HepG2 (cell line): ENCODE results near the gene NPPA. TPM values are rescaled to one million over a fixed set of nuclear protein-coding genes. Genes with fewer than 3 reads are reported as not detected.

ENCODE experiments used
- ATAC-seq: fragments of 200-7000 bp; cut with Tn5 transposase; 3 replicates; pipeline ENCODE4 v1.9.1; 2020; ENCODE audit warnings: mild to moderate bottlenecking, moderate library complexity
- BruUV-seq: library from RNA; stranded (reverse); fragments of 400-500 nt; replicated peaks from 2 replicates; lab custom pipeline; 2021; lab: Mats Ljungman, UMichigan
- CTCF ChIA-PET: fragments of 300-600 bp; formaldehyde crosslinking; extraction: SDS; loops from one replicate; lab custom pipeline; 2021; ENCODE audit warnings: low total read pairs, inconsistent platforms, low intra/inter-chr PET ratio; lab: Yijun Ruan, JAX
- POLR2A ChIA-PET: fragments of 350-600 bp; sonication (Branson Sonifier 250); formaldehyde crosslinking; loops from one replicate; lab custom pipeline; 2020; ENCODE audit warnings: antibody characterized with exemption, inconsistent platforms; lab: Yijun Ruan, JAX
- DNase-seq: peaks from one replicate; pipeline ENCODE4 v3.0.0-alpha.2; 2015; ENCODE audit warnings: low spot score
- FAIRE-seq: peaks from 3 replicates; lab custom pipeline; 2011; peaks lifted over from hg19 to GRCh38; lab: Jason Lieb, UNC
- H2AFZ ChIP-seq: one replicate; pipeline ENCODE4 v1.6.1; 2011; ENCODE audit warnings: low read length, inconsistent platforms
- H3K27ac ChIP-seq: fragments of 300-600 bp; 3 replicates; pipeline ENCODE4 v1.8.0; 2011; ENCODE audit warnings: mixed run types, mild to moderate bottlenecking, mixed read lengths, low read length, inconsistent platforms; ENCODE audit not compliant: insufficient read depth; ENCODE audit errors: extremely low read length
- H3K27me3 ChIP-seq, 2 experiments: fragments of 200-600 bp in 1 of 2; 2 replicates in 1 of 2; 3 replicates in 1 of 2; pipeline versions ENCODE4 v1.6.0 to v1.8.0; 2011; ENCODE audit warnings: low read length in 2 of 2, mild to moderate bottlenecking in 2 of 2, moderate library complexity in 2 of 2, inconsistent platforms in 1 of 2; ENCODE audit not compliant: insufficient read depth in 2 of 2, control insufficient read depth in 1 of 2
- H3K36me3 ChIP-seq, 2 experiments: fragments of 200-600 bp in 1 of 2; replicated peaks in 1 of 2; 2 replicates in 1 of 2; 3 replicates in 1 of 2; pipeline versions ENCODE4 v1.5.1 to v1.8.0; 2011; ENCODE audit warnings: low read length in 2 of 2, inconsistent platforms in 1 of 2; ENCODE audit not compliant: insufficient read depth in 2 of 2, control insufficient read depth in 1 of 2
- H3K4me1 ChIP-seq: 2 replicates; pipeline ENCODE4 v1.5.1; 2012; ENCODE audit warnings: low read length, inconsistent platforms; ENCODE audit not compliant: insufficient read depth
- H3K4me2 ChIP-seq: 2 replicates; pipeline ENCODE4 v1.6.0; 2011; ENCODE audit warnings: low read depth, low read length, inconsistent platforms
- H3K4me3 ChIP-seq, 3 experiments: fragments of 200-600 bp in 1 of 3; sonication (generic), shearing (Covaris generic) in 1 of 3; replicated peaks in 1 of 3; 2 replicates each; pipeline ENCODE4 v1.5.1; 2011 to 2016; ENCODE audit warnings: low read length in 3 of 3, inconsistent platforms in 2 of 3, low read depth in 2 of 3, mild to moderate bottlenecking in 2 of 3, control low read depth in 1 of 3, mixed read lengths in 1 of 3; ENCODE audit not compliant: insufficient read depth in 1 of 3
- H3K79me2 ChIP-seq: one replicate; pipeline ENCODE4 v1.6.1; 2011; ENCODE audit warnings: low read length, inconsistent platforms; ENCODE audit not compliant: insufficient read depth
- H3K9ac ChIP-seq: 2 replicates; pipeline ENCODE4 v1.6.0; 2011; ENCODE audit warnings: mild to moderate bottlenecking, low read depth, low read length, inconsistent platforms; ENCODE audit not compliant: insufficient read depth
- H3K9me3 ChIP-seq: 2 replicates; pipeline ENCODE4 v1.5.1; 2012; ENCODE audit warnings: mild to moderate bottlenecking, low read length
- H4K20me1 ChIP-seq: 2 replicates; pipeline ENCODE4 v1.6.0; 2011; ENCODE audit warnings: inconsistent platforms, mild to moderate bottlenecking, low read length, moderate library complexity; ENCODE audit not compliant: insufficient read depth
- CTCF ChIP-seq: sonication (generic); formaldehyde crosslinking; IDR thresholded peaks from 2 replicates; pipeline ENCODE4 v1.5.0; 2020; ENCODE audit warnings: mild to moderate bottlenecking, missing genetic modification reagents, moderate library complexity
- HBP1 ChIP-seq: IDR thresholded peaks from 2 replicates; pipeline ENCODE4 v1.6.1; 2016; ENCODE audit warnings: low read depth, control low read depth
- IKZF5 ChIP-seq: IDR thresholded peaks from 2 replicates; pipeline ENCODE4 v1.6.1; 2018; ENCODE audit warnings: missing genetic modification reagents, mild to moderate bottlenecking, missing compliant biosample characterization
- POLR2G ChIP-seq: fragments of 200-400 bp; formaldehyde crosslinking; IDR thresholded peaks from 2 replicates; pipeline ENCODE4 v1.6.1; 2018; ENCODE audit warnings: mild to moderate bottlenecking, low read depth, low read length, moderate library complexity
- RXRB ChIP-seq: IDR thresholded peaks from 2 replicates; pipeline ENCODE4 v1.6.1; 2016; ENCODE audit warnings: borderline replicate concordance, missing genetic modification reagents, missing compliant biosample characterization
- TP53 ChIP-seq: sonication (generic); formaldehyde crosslinking; conservative IDR thresholded peaks from 2 replicates; pipeline ENCODE4 v1.4.0; 2020; ENCODE audit warnings: missing genetic modification reagents
- ZMYM2 ChIP-seq: sonication (generic); formaldehyde crosslinking; IDR thresholded peaks from 2 replicates; pipeline ENCODE4 v1.8.0; 2022; ENCODE audit warnings: mild to moderate bottlenecking, missing genetic modification reagents
- ZNF33A ChIP-seq: sonication (generic); formaldehyde crosslinking; IDR thresholded peaks from 2 replicates; pipeline ENCODE4 v1.5.1; 2020; ENCODE audit warnings: missing genetic modification reagents, mild to moderate bottlenecking, moderate library complexity, borderline replicate concordance
- ZNF597 ChIP-seq: sonication (generic); formaldehyde crosslinking; IDR thresholded peaks from 2 replicates; pipeline ENCODE4 v1.5.0; 2020; ENCODE audit warnings: missing genetic modification reagents
- ZNF616 ChIP-seq: sonication (generic); formaldehyde crosslinking; IDR thresholded peaks from 2 replicates; pipeline ENCODE4 v1.5.0; 2020; ENCODE audit warnings: low read depth, mild to moderate bottlenecking, missing genetic modification reagents
- ZNF780A ChIP-seq: sonication (generic); formaldehyde crosslinking; IDR thresholded peaks from 2 replicates; pipeline ENCODE4 v1.8.0; 2022; ENCODE audit warnings: mild to moderate bottlenecking, missing genetic modification reagents, moderate library complexity
- ZSCAN5A ChIP-seq: sonication (generic); formaldehyde crosslinking; IDR thresholded peaks from 2 replicates; pipeline ENCODE4 v1.8.0; 2022; ENCODE audit warnings: mild to moderate bottlenecking, missing genetic modification reagents, borderline replicate concordance
- WGBS: methylation state at CpG from one replicate; pipeline ENCODE4 v1.1.6; 2017; ENCODE audit warnings: low lambda C conversion rate; 5-methylcytosine and 5-hydroxymethylcytosine counted together
- in situ Hi-C: cut with HindIII; loops from 2 replicates; pipeline ENCODE4 v1.10.0; 2017; ENCODE audit warnings: low pct_unique_long_range_greater_than_20kb; ENCODE audit not compliant: extremely low pct_ligation_motif_present
- intact Hi-C: fragments of 100-400 bp; cut with micrococcal nuclease; formaldehyde crosslinking; loops from one replicate; pipeline ENCODE4 v1.10.0; 2022; ENCODE audit not compliant: unreplicated experiment
- polyA plus RNA-seq, 8 experiments: library from polyadenylated mRNA; depleted of rRNA in 3 of 8; stranded (reverse) in 7 of 8; unstranded in 1 of 8; fragments of >200 nt; fragmentation: Illumina TruSeq in 4 of 8; extraction: Trizol in 4 of 8; gene quantifications; 2 replicates each; pipeline versions ENCODE4 v1.2.1 to v1.2.3, GENCODE V29; 2011 to 2016; ENCODE audit warnings: low read depth in 4 of 8, missing spikeins in 1 of 8, mixed read lengths in 1 of 8; ENCODE audit not compliant: insufficient read depth in 1 of 8
- total RNA-seq, 5 experiments: library from RNA; depleted of rRNA; stranded (reverse); fragments of >200 nt; fragmentation: Illumina TruSeq; extraction: Trizol; gene quantifications; 2 replicates each; pipeline ENCODE4 v1.2.3, GENCODE V29; 2016; ENCODE audit warnings: low read depth in 1 of 5

NPPA gene
- total and polyA plus RNA-seq, 2 of the 13 experiments (the other 11 are each of a cell fraction or from before 2014, with no cell fraction given) = not detected

GRCh38 chr1:11878081-11878890 is 30.7 kb upstream of the NPPA start:
- H3K79me2 ChIP-seq = no peaks in the 10 kb centered on the region
- intact Hi-C loops (no loop called here), in situ Hi-C loops (no loop called here)
- H4K20me1 ChIP-seq = no peaks in the 10 kb centered on the region
- ChIA-PET CTCF (no interaction called here), POLR2A (interaction anchor here (1.5 to 2.6 kb wide), 2 partner anchors 30 to 31 kb away, joined by 5 to 8 read pairs; no protein-coding TSS in a partner anchor)
- no peak for TF ChIP-seq CTCF (CRISPR knock-in tag)
- no peak for TF ChIP-seq TP53
- no peak for TF ChIP-seq HBP1 (CRISPR knock-in tag)
- no peak for TF ChIP-seq IKZF5
- no peak for TF ChIP-seq POLR2G
- no peak for TF ChIP-seq ZNF780A
- TF ChIP-seq ZMYM2 (CRISPR knock-in tag) = no peak
- no peak for TF ChIP-seq ZNF616 (CRISPR knock-in tag)
- TF ChIP-seq ZSCAN5A (CRISPR knock-in tag) = no peak
- no peak for TF ChIP-seq ZNF597 (CRISPR knock-in tag)
- TF ChIP-seq RXRB (CRISPR knock-in tag) = no peak
- no peak for TF ChIP-seq ZNF33A (CRISPR knock-in tag)
- peaks cover 67% of the 10 kb centered on the region for H3K4me1 ChIP-seq
- peaks cover 4 to 36% of the 10 kb centered on the region in 2 experiments; a peak in 4 of 5 replicates for H3K27me3 ChIP-seq
- H3K9ac ChIP-seq = no peak overlapping the region
- no peak for ATAC-seq
- H3K36me3 ChIP-seq = no peaks in the 10 kb centered on the region
- no peak overlapping the region for H3K27ac ChIP-seq
- BruUV-seq = no TSS peak
- DNase-seq = no peak
- H3K9me3 ChIP-seq = no peaks in the 10 kb centered on the region
- no peak overlapping the region for H2AFZ ChIP-seq
- no peak for FAIRE-seq
- 61% methylated on average over 10 of the region's 31 CpGs for WGBS
- H3K4me3 ChIP-seq = no peak overlapping the region
- H3K4me2 ChIP-seq = no peak overlapping the region
